Thyroid gland (tissue), 4 donors: Measurements from ENCODE around the gene DOHH.

ENCODE experiments used
- POLR2A ChIP-seq, 2 donors: fragments of 450-650 bp; IDR thresholded peaks; one replicate each; pipeline ENCODE4 v1.6.1; 2017; ENCODE audit warnings: antibody characterized with exemption in 2 of 2, mild to moderate bottlenecking in 2 of 2, moderate library complexity in 1 of 2
- TF ChIP-seq, protein P1 (sequence below), 6 experiments: fragments of 200-600 bp in 3 of 6; fragments of 450-650 bp in 3 of 6; sonication (generic) in 3 of 6; IDR thresholded peaks; one replicate each; pipeline ENCODE4 v1.5.1; 2016 to 2019; ENCODE audit warnings: antibody characterized with exemption in 6 of 6, mild to moderate bottlenecking in 2 of 6, inconsistent platforms in 1 of 6, moderate library complexity in 1 of 6

GRCh38 chr19:3512562-3513228 is 12.2 kb upstream of the DOHH start:
- TF ChIP-seq, protein P1, sequence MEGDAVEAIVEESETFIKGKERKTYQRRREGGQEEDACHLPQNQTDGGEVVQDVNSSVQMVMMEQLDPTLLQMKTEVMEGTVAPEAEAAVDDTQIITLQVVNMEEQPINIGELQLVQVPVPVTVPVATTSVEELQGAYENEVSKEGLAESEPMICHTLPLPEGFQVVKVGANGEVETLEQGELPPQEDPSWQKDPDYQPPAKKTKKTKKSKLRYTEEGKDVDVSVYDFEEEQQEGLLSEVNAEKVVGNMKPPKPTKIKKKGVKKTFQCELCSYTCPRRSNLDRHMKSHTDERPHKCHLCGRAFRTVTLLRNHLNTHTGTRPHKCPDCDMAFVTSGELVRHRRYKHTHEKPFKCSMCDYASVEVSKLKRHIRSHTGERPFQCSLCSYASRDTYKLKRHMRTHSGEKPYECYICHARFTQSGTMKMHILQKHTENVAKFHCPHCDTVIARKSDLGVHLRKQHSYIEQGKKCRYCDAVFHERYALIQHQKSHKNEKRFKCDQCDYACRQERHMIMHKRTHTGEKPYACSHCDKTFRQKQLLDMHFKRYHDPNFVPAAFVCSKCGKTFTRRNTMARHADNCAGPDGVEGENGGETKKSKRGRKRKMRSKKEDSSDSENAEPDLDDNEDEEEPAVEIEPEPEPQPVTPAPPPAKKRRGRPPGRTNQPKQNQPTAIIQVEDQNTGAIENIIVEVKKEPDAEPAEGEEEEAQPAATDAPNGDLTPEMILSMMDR (IDR thresholded peaks at IDR 0.05) = no peak
- no peak for TF ChIP-seq POLR2A (IDR thresholded peaks at IDR 0.05)
